GM19438 (cell line): Measurements from ENCODE around the gene FARP1.

Source experiments
- ATAC-seq: cut with Tn5 transposase; IDR thresholded peaks from one replicate; pipeline ENCODE4 v1.9.1; 2021; ENCODE audit warnings: low read depth; ENCODE audit not compliant: unreplicated experiment

The FARP1 gene

DNA sequence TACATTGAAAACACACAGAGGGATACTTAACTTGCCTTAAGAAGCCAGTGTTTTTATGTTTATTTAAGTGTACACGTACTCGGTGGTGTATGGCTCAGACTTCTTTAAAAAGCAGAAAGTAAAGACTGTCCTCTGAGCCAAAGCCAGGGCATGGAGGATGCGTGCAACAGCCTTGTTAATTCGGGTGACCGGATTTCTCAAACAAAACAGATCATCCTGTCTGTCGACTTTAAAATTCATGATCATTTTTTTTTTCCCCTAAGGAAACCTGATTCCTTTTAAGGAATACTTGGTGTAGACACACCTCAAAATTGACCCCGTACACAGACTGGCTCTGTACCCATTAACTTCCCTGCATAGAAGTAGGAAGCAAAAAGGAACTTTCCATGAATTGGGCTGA is 158.8 kb downstream of the FARP1 start:
- ATAC-seq, result no peak

DNA sequence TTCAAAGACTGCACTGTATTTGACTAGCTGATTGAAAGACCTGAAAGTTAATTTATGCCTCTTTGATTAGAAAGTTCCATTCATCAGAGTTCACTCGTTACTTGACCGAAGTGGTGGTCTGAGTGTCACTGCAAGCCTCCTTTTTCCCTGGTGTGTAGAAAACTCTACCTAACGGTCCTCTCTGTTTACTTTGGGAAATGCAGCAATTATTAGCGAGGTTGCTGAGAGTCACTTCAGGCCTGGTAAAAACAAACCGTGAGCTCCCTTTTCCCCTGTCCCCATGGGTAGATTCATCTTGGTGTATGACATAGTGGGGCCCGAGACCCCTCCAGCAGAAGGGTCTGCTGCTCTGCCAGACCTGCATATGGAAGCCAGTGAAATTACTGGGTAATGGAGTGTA is 161.0 kb downstream of the FARP1 start:
- no peak for ATAC-seq

DNA sequence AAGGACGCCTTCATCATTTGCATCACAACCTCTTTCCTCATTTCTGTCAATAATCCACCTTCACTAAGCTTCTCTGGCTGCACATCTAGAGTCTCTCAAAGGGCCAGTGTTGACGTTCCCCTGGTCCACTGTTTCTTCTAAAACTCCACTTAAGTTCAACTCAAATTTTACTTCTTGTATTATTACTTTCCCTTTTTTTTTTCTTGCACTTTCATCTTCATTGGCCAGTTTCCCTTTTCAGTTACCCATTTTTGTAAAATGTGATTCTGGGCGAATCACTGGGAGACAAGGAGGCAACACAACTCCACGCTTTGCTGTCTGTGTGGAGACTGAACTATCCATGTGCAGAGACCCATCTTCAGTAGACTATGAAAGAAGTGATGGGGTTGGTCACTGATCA is 162.8 kb downstream of the FARP1 start:
- no peak for ATAC-seq

DNA sequence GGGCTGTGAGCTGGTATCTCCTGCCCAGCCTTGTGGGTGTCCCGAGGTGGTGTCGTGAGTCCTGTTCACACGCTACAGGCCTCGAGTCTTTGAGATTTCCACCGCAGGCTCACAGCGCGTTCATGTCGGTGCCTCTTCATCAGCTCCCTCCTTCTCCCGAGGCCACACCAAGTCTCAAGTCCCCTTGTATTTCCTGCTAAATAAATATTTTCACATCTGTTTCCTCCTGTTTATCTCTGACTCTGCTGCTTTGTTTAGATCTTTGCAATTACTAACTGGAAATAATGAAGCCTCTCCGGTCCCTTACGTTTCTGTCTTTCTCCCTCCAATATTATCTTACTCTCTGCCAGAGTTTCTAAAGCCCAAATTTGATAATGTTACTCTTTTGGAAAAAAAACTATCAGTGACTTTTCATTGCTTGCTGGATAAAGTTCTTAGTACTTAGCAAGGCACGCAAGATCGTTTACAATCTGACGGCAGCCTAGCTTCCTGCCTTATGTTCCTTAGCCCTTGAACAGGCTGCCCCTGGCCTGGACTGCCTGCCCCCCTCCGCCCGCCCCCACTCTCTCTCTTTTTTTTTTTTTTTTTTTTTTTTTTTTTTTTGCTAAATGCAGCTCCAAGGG is 164.7 kb downstream of the FARP1 start:
- no peak for ATAC-seq

DNA sequence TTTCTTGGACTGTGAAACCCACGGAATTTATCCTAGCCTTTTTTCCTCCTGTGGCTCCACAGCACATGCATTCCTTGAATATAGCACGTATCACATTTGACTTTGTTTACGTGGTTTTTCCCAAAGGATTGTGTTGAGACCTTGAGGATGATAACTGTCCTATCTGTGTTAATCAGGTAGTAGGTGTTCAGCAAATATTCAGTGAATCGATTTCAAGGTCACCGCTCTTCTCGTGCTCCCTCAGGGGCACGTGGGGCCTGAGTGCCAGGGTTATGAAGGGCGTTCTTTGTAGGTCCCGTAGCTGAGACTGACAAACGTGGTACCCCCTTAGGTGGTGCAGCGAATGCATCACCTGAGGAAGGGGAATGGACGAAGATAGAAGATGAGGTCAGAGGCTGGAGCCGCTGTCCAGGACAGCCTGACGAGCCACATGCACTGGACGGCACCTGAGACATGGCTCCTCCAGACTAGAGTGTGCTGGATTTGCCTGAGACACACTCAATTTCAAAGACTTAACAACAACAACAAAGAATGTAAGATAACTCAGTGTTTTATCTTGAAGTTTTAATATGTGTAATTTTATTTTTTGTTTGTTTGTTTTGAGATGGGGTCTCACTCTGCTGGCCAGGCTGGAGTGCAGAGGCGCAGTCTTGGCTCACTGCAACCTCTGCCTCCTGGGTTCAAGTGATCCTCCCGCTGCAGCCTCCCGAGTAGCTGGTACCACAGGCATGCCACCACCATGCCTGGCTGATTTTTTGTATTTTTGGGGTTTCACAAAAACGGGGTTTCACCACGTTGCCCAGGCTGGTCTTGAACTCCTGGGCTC is 165.4 kb downstream of the FARP1 start:
- no peak for ATAC-seq

GRCh38 chr13:98309569-98310335 is 166.9 kb downstream of the FARP1 start:
- no peak for ATAC-seq

DNA sequence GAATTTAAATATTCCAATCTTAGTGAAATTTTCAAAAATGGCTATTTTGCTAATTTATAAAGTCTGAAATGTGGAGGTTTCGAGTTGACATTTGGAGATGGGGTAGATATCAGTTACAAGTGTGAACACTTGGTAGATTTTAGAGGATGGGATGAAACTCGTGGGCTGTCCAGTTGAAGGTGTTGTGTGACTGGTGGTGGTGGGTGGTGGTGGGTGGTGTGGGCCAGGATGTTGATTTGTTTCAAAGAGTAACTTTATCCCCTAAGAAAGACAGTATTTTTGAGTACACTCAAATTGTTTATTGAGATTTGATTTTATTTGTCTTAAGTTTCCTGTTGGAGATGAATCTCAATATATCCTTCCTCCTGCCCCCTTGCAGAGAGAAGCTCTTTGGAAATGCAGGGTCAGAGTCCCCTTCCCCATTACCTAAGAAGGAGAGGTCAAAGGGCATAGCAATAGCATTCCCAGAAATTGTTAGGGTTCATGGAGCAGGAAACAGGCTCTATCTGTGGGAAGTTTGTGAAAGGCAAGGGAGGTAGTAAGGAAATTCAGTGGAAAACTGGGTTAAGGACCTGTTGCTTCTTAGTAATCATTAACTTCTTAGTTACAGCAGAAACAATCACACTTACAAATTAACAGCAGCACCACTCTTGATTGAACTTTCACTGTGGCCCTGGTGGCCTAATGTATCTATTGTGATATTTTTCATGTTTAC is 167.7 kb downstream of the FARP1 start:
- ATAC-seq, result no peak

- ATAC-seq, result no peak
Observed at GRCh38 chr13:98311200-98311548, 168.3 kb downstream of the FARP1 start.

DNA sequence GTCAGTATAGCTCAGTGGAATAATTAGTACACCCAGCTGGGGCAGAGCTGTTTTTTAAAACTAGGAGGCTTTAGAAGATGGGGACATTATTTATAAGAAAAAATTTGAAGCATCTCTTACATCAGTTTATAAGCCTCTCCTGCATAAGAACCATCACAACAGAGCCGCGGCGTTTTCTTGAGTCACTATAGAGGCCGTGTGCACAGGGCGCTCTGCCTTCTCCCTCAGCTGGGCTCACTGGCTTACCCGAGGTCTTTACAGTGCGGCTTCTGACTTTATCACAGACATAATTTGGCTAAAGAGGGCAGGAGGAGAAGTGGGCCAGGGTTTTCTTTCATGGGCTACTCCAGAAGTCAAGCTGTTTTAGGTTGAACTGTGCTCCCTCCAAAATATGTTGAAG is 169.7 kb downstream of the FARP1 start:
- no peak for ATAC-seq

DNA sequence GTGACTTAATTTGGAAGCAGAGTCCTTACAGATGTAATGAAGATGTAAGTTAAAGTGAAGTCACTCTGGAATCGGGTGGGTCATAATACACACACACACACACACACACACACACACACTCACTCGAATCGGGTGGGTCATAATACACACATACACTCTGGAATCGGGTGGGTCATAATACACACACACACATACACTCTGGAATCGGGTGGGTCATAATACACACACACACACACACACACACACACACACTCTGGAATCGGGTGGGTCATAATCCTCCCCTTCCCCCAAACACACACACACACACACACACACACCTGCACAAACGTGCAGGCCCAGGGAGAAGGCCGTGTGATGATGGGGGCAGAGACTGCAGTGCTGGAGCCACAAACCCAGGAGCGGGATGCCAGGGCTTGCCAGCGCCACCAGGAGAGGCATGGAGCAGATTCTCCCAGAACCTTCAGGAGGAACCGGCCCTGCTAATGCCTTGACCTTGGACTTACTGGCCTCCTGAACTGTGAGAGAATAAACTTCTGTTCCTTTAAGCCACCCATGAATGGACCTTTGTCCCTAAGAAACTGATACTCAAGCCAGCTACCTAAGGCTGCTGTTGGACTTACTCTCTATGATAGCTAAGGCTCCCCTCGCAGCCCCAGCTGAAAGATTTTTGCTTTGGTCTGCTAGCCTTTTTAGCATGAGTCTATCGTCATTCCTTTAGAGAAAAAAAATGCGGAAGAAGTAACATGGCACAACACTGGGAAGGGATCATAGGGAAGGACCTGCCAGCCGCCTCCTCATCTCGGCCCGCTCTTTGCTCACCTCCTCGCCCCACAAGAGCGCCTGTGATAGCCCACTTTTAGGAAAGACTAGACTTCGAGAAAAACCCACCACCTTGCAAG is 170.4 kb downstream of the FARP1 start:
- no peak for ATAC-seq

DNA sequence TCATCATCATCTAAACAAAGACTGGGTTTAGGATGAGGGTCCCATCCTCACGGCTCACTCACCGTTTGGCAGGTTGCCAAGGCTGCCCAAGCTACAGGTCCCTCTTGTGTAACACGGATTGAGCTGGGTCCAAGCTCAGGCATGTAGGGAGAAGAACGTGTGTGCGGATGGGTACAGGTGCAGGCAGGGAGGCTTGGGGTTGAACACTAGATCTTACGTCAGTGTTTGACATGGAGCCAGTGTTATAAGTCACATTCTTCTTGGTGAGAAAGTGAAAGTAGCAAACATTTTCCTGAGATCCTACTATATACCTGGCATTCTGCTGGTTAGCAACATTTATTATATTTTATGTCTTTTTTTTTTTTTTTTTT is 171.0 kb downstream of the FARP1 start:
- no peak for ATAC-seq

- ATAC-seq, result no peak
Observed at GRCh38 chr13:98315466-98315865, 172.6 kb downstream of the FARP1 start.

GRCh38 chr13:98315902-98316301 is 173.0 kb downstream of the FARP1 start:
- ATAC-seq, result no peak

DNA sequence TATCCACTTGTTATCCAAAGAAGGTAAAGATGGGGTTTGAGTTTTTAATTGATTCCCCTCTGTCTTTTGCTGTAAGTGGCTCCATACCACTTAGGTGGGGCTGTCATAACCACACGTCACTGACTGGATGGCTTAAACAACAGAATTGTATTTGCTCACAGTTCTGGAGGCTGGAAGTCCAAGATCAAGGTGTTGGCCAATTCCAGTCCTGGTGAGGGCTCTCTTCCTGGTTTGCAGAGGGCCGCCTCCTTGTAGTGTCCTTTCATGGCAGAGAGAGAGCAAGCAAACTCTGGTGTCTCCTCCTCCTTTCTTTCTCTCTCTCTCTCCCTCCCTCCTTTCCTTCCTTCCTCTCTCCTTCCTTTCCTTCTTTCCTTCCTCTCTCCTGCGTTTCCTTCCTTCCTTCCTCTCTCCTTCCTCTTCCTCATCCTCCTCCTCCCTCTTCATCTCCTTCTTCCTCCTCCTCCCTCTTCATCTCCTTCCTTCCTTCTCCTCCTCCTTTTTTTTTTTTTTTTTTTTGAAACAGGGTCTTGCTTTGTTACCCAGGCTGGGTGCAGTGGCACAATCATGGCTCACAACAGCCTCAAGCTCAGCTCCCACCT is 174.8 kb downstream of the FARP1 start:
- ATAC-seq, result no peak

DNA sequence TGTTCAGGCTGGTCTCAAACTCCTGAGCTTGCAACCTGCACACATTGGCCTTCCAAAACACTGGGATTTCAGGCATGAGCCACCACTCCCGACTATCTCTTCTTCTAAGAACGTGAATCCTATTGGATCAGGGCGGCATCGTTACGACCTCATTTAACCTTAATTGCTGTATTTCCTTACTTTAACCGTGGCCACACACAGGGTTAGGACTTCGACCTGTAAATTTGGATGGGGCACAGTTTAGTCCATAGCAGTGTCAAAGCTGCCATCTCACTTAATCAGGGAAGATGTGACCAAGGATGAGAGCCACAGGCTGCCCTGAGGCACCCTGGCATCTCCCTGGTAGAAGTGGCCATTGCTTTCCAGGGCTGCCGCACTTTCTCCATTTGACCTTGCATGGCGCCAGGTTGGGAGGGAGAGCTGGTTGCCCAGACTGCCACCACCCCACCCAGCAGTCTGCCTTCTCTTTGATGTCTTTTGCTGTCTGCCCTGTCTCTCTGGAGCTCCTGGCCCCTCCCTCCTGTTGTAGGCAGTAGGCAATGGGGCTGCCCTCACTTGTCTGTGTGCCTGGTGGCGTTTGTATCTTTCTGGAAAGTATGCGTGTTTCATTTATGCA is 175.5 kb downstream of the FARP1 start:
- no peak for ATAC-seq

DNA sequence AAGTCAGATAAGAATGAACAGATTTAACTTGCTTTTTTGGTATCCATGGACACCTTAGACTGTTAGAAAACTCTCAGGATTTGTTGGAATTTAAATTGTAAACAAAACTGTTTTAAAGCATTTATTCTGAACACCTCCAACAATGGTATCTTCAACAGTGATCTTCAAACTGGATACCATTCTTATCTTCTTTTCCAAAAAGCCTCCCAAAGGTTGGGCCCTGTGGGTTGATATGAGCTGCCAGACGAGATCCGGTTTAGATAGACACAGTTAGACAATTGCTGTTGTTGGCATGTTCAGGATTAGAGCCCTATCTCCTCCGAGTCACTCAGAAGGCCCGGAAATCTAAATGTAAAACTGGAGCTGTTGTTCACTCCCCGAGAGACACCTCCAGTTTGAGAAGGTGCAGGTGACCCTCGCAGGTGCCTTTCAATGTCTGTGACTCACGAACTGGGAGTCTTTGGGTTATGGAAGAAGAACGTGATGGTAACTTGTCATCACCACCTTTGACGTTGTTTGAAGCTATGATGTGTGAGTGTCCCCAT is 177.7 kb downstream of the FARP1 start:
- no peak for ATAC-seq

GRCh38 chr13:98321395-98321794 is 178.5 kb downstream of the FARP1 start:
- no peak for ATAC-seq

- ATAC-seq, result no peak
Observed at GRCh38 chr13:98322091-98322718, 179.3 kb downstream of the FARP1 start.

DNA sequence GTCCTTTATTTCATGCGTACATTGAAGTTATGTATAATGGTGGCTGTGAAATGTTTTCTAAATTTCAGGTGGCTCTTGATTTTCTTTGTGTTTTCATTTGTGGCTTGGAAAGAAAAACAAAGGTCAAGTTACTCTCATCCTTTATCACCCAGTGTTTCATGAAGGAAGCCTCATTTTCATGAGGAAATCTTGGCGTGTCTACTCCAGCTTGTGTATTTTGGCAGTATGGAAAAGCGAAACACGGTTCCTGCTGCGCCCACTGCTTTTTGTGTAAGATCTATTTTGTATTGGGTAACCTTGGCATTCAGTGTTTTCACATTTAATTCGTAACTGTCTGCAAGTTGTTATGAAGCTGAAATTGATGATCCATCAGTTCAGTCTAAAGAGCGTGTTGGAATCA is 181.2 kb downstream of the FARP1 start:
- ATAC-seq, result no peak
